Measurements from ENCODE around the gene SCO2.

The SCO2 gene, protein sequence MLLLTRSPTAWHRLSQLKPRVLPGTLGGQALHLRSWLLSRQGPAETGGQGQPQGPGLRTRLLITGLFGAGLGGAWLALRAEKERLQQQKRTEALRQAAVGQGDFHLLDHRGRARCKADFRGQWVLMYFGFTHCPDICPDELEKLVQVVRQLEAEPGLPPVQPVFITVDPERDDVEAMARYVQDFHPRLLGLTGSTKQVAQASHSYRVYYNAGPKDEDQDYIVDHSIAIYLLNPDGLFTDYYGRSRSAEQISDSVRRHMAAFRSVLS

DNA sequence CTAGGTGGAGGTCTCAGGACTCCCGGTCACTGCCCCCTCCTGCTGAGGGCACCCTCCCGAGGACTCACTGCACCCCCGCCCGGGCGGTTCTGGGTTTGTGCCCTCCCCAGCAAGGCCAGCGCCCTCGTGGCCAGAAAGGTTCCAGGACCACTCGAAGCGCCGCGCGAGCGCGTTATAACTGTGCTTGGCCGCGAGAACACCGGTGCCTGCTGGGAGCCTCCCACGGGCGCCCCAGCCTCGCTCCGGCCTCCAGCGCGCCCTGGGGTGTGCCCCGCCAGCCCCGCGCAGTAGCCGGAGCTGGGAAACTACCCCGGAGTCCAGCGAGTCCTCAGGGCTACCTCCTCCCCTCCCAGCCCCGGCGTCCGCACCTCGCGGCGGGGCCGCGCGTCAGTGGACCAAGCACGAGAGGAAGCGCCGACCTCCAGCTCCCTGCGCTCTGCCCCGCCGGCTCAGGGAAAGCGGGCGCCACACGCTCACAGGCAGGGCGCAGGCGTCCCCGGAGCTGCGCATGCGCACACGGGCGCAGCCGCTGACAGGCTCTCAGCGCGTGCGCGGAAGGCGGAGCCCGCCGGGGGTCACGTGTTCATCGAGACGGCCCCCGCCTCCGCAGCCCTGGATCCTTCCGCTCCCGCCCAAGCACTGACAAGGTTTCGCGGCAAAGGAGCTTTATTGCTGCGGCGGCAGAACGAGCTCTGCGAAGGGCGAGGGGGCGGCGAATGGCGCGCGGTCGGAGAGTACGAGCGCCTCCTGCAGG lies at the start of gene SCO2:
Gene SCO2, minus strand, starts transcription at position 495 of the 754 bp plus-strand sequence. CDS start 1,187 bp downstream, outside the sequence.
- DNase-seq, result peak; percentile 97 to 98

DNA sequence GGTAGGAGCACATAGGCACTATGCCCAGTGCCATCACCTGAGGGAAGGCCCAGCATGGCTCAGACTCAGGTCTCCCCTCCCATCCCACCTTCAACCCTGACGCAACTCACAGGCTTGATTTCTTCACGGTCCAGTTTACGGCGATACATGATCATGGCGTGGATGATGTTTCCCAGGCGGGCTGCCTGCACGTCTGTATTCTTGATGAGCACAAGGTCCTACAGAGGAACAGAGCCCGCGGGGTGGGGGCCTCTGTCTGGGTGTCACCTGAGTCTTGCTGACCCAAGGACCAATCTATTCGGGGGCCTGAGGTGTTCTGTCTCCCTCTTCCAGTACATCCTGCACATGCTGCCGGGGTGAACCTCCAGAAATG lies 49.0 kb upstream of the SCO2 start:
- DNase-seq, result no peak

- no peak for DNase-seq
Measured at GRCh38 chr22:50573491-50574382, 48.3 kb upstream of the SCO2 start.

DNA sequence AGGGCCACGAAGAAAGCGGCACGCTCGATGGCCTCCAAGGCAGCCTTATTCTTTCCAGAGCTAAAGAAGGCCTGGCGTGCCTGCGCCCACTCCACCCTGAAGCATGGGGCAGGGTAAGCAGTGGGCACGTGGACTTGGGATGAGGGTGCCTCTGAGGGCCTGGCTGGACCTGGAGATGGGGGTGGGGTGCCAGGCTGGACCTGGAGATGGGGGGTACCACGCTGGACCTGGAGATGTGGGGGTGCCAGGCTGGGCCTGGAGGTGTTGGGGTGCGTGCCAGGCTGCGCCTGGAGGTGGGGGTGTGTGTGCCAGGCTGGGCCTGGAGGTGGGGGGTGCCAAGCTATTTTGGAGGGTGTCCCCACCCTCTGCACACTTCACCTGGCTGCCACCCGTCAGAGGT lies 47.6 kb upstream of the SCO2 start:
- no peak for DNase-seq

DNA sequence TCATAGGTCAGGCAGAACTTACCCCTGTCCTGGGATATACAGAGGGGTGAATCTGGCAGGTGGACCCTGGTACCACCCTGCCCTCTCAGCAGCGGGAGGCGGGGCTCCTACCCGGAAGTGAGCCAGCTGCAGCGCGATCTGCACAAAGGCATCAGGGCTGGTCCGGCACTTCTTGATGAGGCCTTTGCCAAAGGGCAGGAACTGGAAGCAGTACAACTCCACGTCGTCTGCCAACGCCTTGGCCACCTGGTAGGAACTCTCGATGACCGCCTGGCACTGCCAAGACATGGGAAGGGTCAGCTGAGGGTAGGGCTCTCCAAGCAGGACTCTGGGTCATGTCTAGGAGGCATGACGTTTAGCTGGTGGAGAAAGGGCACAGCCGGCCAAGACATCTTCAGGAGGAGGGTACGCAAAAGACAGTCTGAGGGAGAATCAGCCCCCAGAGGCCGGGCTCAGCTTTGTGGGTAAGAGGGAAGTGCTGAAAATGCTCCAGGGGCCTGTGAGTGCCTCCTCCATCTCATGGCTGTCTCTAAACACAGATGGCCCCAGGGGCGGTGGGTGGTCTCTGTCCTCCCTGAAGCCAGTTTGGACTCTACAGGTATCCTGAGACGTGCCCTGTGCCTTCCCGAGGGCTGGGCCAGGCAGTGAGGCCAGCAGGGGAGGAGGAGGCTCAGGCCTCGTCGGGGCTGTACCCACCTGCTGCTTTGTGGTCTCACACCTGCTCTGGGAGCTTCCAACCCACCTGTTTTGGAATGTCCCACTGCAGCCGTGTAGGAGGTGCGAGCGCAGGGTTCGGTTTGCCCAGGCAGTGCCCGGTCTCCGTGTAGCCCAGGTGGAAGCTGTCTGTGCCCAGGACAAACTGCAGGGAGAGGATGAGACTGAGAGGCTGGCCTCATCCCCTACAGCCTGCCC lies 46.1 kb upstream of the SCO2 start:
- no peak for DNase-seq

GRCh38 chr22:50570861-50571260 lies 45.5 kb upstream of the SCO2 start:
- DNase-seq, result no peak

DNA sequence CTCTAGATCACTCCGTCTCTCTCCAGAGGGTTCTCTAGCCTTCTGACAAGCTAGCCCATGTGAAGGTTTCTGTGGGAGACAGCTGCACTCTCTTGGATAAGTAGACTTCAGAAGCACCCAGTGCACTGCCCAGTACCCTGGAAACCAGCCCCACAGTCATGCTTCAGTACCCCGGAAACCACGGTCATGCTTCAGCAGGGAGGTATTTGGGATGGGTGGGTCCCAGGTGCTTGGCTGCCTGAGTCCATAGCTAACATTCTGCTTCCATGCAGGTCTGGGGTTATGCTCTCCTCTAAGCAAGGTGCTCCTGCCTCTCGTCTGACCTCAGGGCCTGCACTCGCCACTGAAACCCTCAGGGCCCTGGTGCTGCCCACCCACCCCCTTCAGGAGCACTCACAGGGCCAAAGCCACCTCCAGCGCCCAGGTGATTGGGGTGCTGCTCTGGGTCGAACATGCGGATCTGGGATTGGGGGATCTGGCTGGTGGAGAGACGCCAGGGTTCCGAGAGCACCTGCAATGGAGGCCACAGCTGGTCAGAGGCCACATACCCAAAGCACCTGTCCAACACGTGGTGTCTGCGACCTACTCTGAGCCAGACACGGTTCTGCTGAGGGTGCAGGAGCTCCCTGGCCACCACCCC lies 44.6 kb upstream of the SCO2 start:
- no peak for DNase-seq

DNA sequence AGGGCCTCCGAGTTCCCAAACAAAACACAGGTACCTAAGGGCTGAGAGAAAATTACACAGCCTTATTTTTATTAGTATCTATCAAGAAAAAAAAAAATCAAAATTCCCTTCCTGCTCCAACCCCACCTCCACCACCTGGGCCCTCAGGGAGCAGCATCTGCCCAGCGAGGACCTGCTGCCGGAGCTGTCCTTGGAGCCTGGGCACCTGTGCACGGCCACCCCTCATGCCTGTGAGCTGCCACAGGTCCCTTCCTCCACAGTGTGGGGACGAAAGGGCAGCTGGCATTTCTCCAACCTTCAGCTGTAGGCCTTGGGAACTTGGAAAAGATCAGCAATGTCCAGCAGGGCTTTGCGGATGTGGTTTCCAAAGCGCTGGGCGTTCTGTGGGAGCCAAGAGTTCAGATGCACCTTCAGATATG lies 43.7 kb upstream of the SCO2 start:
- DNase-seq, result no peak

GRCh38 chr22:50568626-50569025 lies 43.2 kb upstream of the SCO2 start:
- DNase-seq, result no peak

GRCh38 chr22:50567721-50568252 lies 42.4 kb upstream of the SCO2 start:
- no peak for DNase-seq

DNA sequence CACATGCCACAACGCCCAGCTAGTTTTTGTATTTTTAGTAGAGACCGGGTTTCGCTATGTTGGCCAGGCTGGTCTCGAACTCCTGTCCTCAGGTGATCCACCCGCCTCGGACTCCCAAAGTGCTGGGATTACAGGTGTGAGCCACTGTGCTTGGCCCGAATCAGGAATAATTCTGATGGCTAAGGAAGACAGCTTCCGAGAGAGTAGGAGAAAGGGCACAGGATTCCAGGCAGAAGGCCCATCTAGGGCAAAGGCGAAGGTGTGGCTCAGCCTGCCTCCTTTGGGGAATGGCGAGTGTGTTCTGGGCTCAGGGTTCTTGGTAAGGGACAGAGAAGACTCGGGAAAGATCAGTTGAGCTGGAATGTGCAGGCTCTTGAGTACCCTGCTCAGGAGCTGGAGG lies 38.9 kb upstream of the SCO2 start:
- DNase-seq, result no peak

DNA sequence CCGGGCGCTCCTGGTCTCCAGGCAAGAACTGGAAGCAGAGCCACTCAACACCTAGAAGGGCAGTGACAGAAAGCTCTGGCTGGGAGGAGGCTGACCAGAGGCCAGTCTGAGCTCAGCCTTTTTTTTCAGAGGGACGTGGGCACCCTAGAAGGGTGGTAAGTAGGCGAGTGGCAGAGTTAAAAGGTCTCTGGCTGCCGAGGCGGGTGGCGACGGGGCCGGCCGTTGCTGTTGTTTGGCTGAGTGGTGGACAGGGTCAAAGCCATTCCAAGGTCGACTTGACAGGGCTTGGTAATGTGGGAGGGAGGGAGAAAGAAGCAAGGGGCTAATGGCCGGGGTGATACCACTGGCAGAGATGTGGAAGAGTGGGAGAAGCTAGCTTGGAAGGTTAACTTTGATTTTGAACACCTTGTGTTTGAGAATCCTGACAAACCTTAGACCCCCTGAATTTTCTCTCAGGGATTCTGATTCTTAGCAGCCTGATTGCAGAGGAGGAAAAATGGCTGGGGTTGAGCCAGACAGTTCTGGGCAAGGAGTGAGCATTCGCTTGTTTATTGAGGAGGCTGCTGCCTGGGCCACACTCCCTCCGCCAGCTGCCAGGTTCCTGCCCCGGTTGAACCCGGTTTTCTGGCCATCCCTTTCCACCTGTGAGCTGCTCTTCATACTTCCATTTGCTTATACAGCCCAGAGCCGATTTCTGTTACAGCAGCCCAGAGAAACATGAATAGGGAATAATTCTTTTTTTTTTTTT lies 38.2 kb upstream of the SCO2 start:
- DNase-seq, result no peak

DNA sequence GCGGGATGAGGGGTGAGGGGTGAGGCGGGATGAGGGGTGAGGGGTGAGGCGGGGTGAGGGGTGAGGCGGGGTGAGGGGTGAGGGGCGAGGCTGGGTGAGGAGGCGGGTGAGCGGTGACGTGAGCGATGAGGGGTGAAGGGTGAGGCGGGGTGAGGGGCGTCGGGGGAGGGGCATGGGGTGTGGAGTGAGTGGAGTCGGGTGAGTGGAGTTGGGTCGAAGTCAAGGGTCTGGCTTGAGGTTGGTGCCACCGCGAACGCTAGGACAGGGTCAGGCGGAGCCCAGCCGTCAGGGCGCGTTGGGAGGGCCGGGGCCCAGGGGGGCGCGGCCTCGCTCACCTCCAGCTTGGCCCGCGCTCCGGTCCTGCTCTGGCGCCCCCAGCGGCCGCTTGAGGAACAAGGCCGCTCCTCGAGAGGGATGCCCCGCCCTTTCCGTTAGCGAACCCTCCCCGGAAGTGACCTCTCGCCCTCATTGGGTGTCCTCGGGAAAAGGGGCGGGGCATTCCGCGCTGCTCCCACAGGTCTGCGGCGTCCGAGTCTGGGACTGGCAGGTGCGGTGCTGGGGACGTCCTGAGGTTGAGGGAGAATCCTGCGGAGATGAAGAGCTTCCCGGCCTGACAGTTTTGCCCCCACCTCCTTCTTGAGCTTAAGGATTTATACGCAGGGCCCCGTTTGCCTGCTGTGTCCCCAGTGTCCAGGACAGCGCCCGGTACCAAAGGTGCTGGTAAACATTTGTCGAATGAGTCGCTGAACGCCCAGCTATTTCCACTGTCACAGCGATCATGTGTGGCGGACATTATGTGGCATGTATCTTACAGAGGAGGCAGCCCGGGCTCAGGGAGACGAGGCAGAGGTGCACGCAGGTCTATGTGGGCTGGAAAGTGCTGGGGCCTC lies 37.4 kb upstream of the SCO2 start, which contains the start of gene SYCE3:
Gene SYCE3, minus strand, starts transcription at position 397 of the 890 bp plus-strand sequence. CDS start 6,514 bp downstream, outside the sequence.
- peak; percentile 99 for DNase-seq

- no peak for DNase-seq
Measured at GRCh38 chr22:50561401-50562358, 36.3 kb upstream of the SCO2 start.

DNA sequence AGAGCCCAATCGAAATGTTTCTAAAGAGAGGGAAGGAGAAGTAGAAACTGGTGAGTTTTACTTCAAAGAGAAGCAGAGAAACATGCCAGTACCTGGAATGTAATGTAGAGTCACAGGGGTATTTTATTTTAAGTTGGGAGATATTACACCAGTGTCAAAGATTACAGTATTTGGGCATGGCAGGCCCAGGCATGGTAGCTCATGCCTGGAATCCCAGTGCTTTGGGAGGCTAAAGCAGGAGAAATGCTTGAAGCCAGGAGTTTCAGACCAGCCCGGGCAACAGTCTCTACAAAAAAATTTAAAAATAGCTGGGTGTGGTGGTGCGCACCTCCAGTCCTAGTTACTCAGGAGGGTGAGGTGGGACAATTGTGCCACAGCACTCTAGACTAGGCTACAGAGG lies 34.6 kb upstream of the SCO2 start:
- DNase-seq, result no peak

DNA sequence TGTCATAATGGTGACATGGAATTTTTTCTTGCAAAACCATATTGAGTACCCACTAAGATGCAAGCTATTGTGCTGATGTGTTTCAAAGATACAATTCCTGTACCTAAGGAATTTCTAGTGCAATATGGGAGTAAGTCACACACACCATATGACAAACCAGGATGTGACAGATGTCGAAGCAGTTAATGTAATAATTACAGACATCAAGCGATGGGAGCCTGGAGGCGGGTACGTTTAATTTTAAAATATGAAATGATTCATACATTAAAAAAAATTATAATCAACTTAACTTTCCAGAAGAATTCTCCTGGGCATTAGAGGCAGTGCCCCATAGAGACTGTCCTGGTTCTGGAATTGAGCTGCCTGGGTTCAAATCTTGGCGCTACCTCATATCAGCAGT lies 31.3 kb upstream of the SCO2 start:
- no peak for DNase-seq

DNA sequence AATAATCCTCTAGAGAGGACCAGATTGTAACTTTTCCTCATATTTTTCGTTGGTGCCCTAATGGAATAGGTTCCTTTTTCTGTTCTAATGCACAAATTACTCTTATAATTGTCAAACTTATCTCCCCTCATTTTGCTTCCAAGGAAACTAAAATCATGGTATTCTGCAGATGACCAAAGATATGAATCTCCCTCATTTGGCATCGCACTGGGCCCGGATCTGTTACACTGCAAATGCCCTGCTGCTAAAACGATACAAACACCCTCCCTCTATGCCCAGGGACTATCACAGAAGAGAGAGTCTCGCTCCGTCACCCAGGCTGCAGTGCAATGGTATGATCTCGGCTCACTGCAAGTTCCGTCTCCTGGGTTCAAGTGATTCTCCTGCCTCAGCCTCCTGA lies 27.9 kb upstream of the SCO2 start:
- no peak for DNase-seq

- DNase-seq, result no peak
Measured at GRCh38 chr22:50551160-50551752, 25.9 kb upstream of the SCO2 start.

Measured in activated CD4-positive, alpha-beta T cell treated with anti-CD3 and anti-CD28 coated beads, Interleukin-2, amount 50 U/mL, for 48 hours (primary cell).